COR-L47 (cell line): ENCODE measurements around the gene TMEM120B.
"Not testable (repeated sequence)": the region's sequence is repeated elsewhere in the genome, so short reads cannot be mapped to it uniquely, and the experiment has no call there.

ENCODE experiments used
- DNase-seq: peaks from one replicate; lab custom pipeline; 2025; lab: John Stamatoyannopoulos, UW

Gene TMEM120B

GRCh38 chr12:121775501-121775900, 62.9 kb downstream of the TMEM120B start:
- DNase-seq: no peak

GRCh38 chr12:121776190-121777098, 63.9 kb downstream of the TMEM120B start:
- DNase-seq: peak; percentile 59

- no peak for DNase-seq
Observed at GRCh38 chr12:121778567-121779421, 66.2 kb downstream of the TMEM120B start.

DNA sequence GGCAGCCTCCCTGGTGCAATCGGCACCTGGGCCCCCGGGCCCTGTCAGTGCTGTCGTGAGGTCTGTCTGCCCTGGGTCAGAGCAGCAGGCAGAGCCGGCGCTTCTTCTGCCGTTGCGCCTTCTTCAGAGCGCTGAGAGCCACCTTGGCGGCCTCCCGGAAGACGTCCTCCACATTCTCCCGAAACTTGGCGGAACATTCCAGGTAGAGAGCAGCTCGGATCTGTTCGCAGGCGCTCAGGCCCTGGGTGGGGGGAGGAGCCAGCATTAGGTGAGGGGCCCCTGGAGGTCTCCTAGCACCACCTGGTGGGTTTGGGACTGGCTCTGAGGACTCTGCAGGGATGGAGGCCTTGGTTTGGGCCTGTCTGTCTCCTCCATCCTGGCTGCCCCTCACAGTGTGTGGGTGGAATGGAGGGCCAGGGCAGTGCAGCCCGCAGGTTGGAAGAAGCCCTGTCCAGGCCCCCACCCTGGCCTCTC, 66.9 kb downstream of the TMEM120B start:
- DNase-seq: no peak

GRCh38 chr12:121780429-121780828, 67.9 kb downstream of the TMEM120B start:
- DNase-seq: no peak

- DNase-seq: no peak
Observed at GRCh38 chr12:121781484-121781997, 69.0 kb downstream of the TMEM120B start.

- no peak for DNase-seq
Observed at GRCh38 chr12:121781998-121782979, 69.7 kb downstream of the TMEM120B start.

GRCh38 chr12:121783766-121784165, 71.2 kb downstream of the TMEM120B start:
- DNase-seq: no peak

GRCh38 chr12:121784460-121784859, 71.9 kb downstream of the TMEM120B start:
- no peak for DNase-seq

DNA sequence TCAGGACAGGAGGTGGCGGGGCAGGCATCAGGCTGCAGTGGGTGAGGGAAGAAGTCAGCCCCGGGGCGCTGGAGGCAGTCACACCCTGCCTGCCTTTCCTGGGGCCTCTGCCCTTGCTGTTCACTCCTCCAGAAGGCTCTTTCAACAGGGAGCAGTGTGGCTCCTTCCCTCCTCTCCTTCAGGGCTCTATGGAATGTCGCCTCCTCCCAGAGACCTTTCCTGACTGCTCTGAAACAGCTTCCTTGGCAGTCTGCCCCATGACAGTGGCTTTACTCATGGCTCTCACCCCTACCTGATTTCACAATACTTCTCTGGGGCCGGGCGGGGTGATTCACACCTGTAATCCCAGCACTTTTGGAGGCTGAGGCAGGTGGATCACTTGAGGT, 73.9 kb downstream of the TMEM120B start:
- DNase-seq: no peak

DNA sequence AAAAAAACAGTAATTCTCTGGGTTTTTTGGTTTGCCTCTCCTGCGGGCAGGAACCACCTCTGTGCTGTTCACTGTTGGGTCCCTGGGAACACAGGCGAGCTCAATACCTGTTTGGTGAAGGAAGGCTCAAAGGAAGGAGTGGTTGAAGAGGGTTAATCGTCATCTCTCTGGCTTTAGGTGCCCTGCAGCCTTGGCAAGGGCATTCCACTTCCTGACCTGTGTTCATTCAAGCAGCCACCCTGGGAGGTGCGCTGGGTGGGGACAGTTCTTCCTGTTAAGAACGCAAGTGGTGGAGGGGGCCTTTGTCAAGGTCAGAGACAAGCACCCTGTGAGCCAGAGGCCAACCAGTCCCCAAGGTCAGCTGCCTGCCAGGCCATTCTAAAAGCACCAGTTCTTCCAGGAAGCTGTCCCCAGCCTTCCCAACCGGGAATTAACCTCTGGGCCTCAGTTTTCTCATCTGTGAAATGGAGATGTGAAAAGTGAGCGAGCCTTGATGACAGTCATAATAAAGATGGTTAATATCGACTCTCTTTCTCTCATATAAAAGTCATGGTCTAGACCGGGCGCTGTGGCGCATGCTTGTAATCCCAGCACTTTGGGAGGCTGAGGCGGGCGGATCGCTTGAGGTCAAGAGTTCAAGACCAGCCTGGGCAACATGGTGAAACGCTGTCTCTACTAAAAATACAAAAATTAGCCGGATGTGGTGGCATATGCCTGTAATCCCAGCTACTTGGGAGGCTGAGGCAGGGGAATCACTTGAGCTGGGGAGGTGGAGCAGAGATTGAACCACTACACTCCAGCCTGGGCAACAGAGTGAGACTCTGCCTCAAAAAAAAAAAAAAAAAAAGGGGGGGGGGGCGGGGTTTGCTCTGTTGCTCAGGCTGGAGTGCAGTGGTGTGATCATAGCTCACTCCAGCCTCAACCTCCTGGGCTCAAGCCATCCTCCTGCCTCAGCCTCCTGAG, 74.8 kb downstream of the TMEM120B start:
- DNase-seq: no peak

DNA sequence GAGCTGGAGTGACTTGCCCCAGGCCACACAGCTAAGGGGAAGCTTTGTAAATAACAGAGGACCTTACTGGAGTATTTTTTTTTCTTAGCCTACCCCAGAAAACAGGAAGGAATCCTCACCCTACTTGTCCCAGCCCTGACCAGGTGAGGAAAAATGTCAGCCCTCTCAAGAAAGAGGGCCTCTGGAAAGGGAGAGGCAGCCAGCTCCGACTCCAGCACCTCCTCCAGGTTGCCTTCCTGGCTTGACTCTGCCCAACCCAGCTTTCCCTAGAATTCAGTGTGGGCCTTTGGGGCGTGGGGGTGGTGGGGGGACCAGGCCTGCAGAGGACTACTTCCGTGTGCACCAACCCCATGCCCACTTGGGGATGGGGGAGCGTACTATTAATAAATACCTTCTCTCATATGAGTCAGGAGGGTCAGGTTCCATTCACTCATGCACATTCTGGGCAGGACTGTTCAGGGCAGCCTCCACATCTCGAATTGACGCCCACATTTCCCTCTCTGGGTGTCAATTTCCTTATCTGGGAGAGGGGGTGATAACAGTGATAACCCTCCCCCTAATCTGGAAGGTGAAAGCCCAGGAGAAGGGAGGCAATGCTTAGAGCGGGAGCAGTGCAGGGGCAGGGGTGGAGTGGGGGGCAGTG, 75.7 kb downstream of the TMEM120B start:
- no peak for DNase-seq

DNA sequence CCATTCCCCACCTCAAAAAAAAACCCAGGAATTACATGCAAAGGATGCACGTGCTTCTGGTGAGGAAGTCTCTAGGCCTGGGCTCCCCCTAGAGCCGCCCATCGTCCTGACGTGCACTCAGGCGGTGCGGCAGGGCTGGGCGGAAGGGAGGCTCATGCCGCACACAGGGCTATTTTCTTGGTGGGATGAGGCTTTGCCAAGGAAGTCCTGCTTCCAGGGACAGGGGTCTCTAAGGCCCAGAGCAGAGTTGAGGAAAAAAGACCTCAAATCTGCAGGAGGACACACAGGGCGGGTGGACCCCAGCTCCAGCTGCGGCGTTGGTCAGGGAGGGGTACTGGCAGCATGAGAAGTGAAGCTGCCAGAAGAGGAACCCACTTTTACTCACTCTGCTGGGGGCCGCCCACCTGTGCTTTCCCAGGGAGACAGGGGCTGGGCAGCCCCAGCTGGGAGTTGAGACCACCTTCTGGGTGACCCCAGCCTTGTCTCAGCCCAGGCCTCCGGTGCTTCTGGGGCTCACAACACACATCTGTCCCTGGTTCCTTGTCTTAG, 76.8 kb downstream of the TMEM120B start:
- no peak for DNase-seq

DNA sequence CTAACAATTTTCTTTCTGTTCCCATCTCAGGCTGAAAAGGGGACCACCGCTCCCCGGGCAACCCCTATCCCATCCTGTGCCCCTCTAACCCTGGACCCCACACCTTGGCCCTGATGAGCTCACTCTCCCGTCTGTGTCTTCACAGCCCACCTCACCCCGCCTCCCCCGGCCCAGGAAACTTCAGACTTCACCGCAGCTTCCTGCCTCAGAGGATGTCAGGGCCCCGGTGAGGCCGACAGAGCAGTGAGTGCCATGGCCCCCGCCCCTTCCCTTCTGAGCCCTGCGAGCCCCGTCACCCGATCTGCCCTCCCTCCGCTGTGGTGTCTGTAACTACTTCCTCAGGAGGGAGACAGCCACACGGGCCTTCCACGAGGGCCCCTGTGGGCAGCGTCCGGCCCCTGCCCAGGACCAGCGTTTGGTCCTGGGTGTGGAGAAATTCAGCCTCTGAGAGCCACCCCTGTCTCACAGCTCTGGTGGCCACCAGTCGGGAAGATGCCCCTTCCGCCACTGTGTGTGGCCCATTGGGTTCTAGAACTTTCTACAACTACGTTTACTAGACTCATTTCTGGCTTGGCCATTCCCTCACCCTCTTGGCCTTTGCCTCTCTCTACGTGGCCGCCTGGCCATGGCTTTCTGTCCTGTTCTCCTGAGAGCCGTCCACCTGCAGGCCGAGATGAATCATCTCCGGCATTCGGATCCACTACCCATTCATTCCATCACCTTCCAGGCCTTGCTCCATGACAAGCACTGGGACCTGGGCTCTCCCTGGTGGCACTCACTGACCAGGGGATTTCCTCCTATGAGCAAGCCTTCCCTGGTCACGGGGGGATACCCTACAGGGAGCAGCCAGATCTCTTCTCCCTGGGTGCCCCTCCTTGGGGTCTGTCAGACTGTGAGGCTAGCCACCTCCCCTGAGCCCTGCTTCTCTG, 77.5 kb downstream of the TMEM120B start:
- no peak for DNase-seq

DNA sequence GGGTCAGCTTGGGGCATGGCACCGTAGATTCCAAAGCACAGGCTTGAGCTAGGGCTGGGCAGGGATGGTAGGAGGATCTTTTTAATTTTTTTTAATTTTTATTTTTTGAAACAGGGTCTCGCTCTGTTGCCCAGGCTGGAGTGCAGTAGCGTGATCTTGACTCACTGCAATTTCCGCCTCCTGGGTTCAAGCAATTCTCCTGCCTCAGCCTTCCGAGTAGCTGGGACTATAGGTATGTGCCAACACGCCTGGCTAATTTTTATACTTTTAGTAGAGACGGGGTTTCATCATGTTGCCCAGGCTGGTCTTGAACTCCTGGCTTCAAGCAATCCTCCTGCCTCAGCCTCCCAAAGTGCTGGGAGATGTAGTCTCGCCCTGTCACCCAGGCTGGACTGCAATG, 78.2 kb downstream of the TMEM120B start:
- DNase-seq: not testable (repeated sequence)

DNA sequence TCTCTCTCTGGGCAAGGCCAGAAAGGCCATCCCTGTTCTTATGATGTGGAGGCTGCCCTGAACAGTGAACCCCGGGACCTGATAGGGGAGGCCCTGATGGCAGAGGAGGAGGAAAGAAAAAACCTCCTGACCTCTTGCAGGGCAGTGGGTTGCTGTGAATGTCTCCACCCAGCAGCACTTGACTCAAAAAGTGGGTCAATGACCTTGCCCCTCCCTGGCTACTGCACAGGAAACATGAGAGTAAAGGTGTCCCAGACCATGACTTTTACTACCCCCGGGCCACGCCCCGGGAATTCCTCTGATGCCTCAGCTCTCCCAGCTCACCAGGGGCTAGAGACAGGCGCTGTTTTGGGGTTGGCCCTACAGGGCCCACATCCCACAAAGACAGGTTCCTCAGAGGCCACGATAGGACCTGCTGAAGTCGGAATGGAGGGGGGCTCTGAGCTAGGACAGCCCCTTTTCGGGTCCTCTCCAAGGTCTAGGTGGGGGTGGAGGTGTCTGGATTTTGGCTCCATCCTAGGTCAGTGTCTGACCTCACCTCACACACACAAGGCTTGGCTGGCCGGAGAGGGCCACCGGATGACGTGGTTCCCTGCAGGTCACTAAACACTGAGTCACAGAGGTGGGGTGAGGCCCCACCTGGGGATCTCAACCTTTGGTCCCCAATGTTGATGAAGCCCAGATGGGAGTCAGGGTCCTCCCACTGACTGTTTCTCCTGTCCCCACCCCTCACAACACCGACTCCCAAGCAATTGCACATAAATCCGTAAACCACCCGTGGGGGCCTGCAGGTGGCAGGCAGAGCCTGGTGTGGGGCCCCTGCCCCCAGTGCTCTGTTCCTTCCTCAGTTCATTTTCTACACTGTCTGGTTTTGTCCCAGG, 79.4 kb downstream of the TMEM120B start:
- DNase-seq: no peak
